Medulla oblongata (tissue), 1 donor: Measurements from ENCODE around the gene ACSL5.
"Not testable (repeated sequence)": the region's sequence is repeated elsewhere in the genome, so short reads cannot be mapped to it uniquely, and the experiment has no call there.

ENCODE experiments used
- DNase-seq: peaks from one replicate; pipeline ENCODE4 v3.0.0-alpha.2; 2015; ENCODE audit errors: extremely low spot score

Gene ACSL5

DNA sequence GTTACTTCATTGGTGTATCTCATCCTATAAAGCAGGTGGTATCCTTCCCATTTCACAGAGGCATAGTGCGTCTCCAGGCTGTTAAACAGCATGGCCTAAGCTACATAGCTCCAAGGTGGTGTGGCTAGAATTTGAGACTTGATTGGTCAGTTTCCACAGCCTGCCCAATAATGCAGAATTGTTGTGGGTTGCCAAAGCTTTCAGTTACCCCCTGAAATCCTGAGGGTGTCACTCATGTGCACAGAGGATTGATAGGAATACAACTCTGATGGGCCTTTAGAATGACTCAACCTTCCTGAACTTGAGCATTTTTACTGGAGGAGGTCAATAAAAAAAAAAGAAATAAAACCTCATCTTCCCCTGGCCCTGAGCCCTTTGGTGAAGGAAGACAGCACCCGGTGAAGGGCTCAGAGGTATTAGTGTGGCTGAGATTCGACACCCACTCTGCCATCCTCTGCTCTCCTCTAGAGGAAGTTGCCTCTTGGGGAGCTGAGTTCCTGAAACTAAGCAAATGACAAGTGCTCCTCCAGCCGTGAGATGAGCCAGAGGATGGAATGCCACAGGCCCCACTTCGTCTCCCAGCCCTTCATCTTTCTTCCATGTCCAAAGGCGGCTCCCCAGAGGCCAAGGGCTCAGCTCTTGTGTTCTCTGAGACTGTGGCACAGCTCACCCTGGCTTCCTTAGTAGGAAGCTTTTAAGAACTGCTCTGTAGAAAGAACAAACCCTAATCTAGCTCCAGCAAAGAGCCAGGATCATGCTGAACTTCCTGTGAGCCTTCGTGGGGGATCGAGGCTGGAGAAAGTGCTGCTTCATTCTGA lies 1.0 kb downstream of the ACSL5 start:
- DNase-seq, result peak; percentile 35

GRCh38 chr10:112375721-112376395 lies 1.9 kb downstream of the ACSL5 start:
- peak; percentile 72 for DNase-seq

DNA sequence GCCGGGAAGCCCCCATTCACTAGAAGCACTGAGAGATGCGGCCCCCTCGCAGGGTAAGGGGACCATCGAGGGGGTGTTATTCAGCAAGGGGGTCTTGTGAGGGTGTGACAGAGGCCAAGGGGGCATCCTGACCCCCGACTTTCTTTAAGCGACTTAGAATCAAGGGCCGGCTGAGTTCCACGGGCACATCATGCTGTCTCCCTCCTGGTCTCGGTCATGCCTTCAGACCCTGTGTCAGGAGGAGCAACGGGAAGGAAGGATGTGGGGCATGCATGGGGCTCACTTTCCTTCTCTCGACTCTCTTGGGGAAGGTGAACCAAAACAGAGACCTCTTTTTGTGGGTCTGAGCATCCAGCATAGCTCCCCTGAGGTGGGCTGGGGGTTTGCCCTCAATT lies 2.5 kb downstream of the ACSL5 start:
- DNase-seq, result peak; percentile 17

DNA sequence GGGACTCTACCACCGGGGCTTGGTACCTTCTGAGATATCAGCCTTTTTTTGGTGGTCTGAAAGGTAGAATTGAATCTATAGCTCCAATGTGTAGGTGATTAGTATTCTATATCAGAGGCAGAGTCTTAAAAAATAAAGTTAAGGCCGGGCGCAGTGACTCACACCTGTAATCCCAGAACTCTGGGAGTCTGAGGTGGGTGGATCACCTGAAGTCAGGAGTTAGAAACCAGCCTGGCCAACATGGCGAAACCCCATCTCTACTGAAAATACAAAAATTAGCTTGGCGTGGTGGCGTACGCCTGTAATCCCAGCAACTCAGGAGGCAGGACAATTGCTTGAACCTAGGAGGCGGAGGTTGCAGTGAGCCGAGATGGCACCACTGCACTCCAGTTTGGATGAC lies 3.2 kb downstream of the ACSL5 start:
- DNase-seq, result not testable (repeated sequence)

DNA sequence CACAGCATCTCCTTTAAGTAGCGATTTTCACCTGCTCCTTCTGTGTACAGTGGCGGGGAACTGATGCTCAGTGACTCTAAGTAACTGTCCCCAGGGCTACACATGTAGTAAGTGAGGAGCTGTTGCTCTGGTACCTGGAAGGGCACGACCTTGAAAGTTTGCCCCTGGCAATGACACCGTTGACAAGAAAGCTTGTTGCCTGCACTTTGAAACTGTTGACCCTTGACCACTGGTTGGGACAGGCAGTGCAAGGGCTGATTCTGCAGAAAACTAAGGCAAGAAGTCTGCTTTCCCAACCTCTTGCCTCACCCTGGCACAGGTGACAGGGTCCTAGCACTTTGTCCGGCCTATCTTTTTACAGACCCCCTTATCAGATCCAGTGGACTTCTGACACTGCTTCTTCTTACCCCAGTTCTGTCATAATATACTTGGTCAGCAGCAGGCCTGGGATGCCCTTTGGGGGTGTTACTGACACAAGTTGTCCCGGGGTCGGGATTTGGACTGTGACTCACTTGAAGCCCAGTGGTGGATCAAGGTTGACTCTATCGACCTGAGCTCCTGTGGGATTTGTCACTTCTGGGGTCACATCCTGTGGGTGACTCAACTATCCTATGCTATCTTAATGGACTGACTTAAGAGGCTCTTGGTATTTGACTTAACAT lies 5.8 kb downstream of the ACSL5 start:
- no peak for DNase-seq

- no peak for DNase-seq
These were observed 8.8 kb downstream of the ACSL5 start for GRCh38 chr10:112382515-112383235.

GRCh38 chr10:112383325-112383724 lies 9.4 kb downstream of the ACSL5 start:
- DNase-seq, result no peak

DNA sequence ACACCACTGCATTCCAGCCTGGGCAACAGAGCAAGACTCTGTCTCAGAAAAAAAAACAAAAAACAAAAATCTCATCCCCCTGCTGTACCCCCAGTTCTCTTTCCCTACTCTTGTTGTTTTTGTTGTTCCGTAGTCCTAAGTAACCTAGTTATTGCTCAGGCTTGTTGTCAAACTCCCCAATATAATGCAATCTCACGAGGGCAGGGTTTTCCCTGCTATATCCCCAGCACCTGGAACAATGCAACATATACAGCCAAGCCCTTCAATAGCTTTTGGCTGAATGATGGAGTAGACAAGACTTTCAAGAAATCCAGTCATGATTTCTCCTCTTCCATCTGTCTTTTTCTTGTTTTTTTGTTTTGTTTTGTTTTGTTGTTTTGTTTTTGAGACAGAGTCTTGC lies 10.2 kb downstream of the ACSL5 start:
- DNase-seq, result no peak

DNA sequence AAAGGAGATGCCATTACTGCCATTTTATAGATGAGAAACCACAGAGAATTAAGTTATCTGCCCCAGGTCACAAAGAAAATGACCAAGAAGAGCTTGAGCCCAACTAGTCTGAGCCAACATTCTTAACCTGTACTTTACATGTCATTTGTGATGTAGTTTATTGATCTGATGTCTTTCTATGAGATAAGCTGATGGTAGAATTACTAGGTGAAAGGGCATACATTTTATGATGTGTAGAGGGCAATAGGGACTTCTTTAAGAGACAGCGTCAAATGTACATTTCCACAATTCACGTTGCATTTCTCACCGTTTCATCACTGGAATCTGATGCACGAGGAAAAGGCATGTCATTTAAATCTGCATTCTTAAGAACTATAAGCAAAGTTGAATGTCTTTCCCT lies 11.3 kb downstream of the ACSL5 start:
- no peak for DNase-seq

DNA sequence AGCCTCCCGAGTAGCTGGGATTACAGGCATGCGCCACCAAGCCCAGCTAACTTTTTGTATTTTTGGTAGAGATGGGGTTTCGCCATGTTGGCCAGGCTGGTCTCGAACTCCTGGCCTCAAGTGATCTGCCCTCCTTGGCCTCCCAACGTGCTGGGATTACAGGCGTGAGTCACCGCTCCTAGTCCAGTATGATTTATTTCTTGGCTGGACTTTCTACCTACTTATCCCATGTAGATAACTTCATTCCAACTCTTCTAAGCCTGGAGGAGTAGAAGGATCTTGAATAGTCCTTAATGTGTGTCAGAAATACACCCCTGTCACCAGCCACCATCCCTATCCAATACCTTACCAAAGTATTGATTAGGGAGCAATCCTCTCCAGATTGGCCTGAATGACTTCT lies 14.1 kb downstream of the ACSL5 start:
- not testable (repeated sequence) for DNase-seq

- DNase-seq, result no peak
These were observed 14.6 kb downstream of the ACSL5 start for GRCh38 chr10:112388548-112388947.

GRCh38 chr10:112389271-112389822 lies 15.4 kb downstream of the ACSL5 start:
- no peak for DNase-seq

DNA sequence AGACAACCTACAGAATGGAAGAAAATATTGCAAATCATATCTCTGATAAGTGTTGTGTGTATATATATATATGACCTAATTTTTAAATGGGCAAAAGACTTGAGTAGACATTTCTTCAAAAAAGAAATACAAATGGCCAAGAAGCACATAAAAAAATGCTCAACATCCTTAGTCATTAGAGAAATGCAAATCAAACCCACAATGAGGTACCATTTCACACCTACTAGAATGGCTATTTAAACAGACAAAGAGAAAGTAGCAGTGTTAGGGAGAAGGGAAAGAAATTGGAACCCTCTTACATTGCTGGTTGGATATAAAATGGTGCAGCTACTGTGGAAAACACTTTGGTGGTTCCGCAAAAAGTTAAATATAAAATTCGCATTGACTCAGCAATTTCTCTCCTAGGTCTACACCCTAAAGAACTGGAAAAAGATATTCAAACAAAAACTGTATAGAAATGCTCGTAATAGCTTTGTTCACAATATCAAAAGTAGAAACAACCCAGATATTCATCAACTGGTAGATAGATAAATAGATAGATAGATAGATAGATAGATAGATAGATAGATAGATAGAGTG lies 16.3 kb downstream of the ACSL5 start:
- no peak for DNase-seq

- no peak for DNase-seq
These were observed 19.4 kb downstream of the ACSL5 start for GRCh38 chr10:112393341-112393740.

GRCh38 chr10:112393827-112394226 lies 19.9 kb downstream of the ACSL5 start:
- no peak for DNase-seq

- no peak for DNase-seq
These were observed 20.6 kb downstream of the ACSL5 start for GRCh38 chr10:112394475-112394875.

- no peak for DNase-seq
These were observed 22.1 kb downstream of the ACSL5 start for GRCh38 chr10:112395809-112396530.

DNA sequence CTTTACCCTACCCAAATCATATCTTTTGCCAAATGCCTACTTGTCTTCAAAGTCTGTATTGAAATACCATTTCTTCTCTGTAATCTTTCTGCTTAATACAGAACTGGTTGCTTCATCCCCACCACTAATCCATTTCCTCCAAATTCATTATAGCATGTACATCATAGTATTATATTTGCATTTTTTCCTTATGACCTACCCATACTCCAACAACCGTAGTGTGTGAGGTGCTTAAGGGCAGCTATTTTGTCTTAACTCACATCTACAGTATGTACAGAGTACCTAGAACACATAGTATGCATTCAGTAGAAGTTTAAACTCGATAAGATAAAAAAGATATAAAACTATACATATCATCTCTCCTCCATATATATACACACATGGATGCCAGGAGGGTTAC lies 23.7 kb downstream of the ACSL5 start:
- no peak for DNase-seq

DNA sequence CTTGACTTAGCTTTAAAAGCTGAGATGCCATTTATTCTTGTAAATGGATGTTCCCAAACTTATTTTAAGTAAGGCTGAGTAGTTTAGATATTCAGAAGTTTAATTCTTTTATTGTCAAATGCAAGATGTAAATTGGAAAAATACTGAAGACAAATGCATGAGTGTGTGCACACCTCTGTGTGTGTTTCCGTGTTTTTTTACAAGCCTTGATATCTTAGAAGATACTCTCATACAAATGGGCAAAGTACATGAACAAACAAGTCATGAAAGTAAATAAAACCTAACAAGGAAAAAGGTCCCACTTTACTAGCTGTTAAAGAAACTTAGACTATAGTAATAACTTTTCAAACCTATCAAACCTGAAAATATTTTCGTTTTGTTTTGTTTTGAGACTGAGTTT lies 29.0 kb downstream of the ACSL5 start:
- no peak for DNase-seq

DNA sequence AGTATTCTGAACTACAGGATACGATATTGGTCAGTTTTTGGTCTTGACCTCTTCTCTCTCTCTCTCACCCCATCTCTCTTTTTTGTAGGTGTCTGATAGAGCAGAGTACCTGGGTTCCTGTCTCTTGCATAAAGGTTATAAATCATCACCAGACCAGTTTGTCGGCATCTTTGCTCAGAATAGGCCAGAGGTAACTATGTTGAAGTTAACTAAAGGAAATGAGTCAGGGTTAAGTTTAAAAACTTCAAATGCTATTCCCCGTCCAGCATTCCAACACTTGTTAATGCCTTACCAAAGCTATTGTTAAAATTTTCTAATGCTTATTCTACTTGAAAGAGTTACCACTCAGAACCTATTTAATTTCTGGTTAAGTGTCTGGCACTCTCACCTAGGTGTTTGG lies 30.7 kb downstream of the ACSL5 start:
- no peak for DNase-seq

- DNase-seq, result not testable (repeated sequence)
These were observed 32.9 kb downstream of the ACSL5 start for GRCh38 chr10:112406806-112407205.
